Mesothelial cell of epicardium (in vitro differentiated cells): ENCODE measurements around the gene ARHGEF26. TPM values are rescaled to one million over a fixed set of nuclear protein-coding genes. Genes with fewer than 3 reads are reported as not detected.

Source experiments
- DNase-seq, 2 experiments: peaks; one replicate each; pipeline ENCODE4 v3.0.0; 2021; ENCODE audit warnings: low spot score in 2 of 2; ENCODE audit not compliant: unreplicated experiment in 2 of 2
- H3K27ac Mint-ChIP-seq: 2 replicates; pipeline ENCODE4 v1.8.0; 2021; ENCODE audit warnings: mixed read lengths
- H3K27me3 Mint-ChIP-seq: 2 replicates; pipeline ENCODE4 v1.8.0; 2021; ENCODE audit warnings: low read depth, mixed read lengths
- H3K36me3 Mint-ChIP-seq: 2 replicates; pipeline ENCODE4 v1.8.0; 2021; ENCODE audit warnings: mixed read lengths
- H3K4me1 Mint-ChIP-seq: 2 replicates; pipeline ENCODE4 v1.8.0; 2021; ENCODE audit warnings: mixed read lengths
- H3K4me3 Mint-ChIP-seq: 2 replicates; pipeline ENCODE4 v1.8.0; 2021; ENCODE audit warnings: mild to moderate bottlenecking, moderate library complexity, mixed read lengths
- H3K9me3 Mint-ChIP-seq: 2 replicates; pipeline ENCODE4 v1.8.0; 2021; ENCODE audit warnings: mixed read lengths
- CTCF ChIP-seq: fragments of 200-600 bp; sonication (generic); IDR thresholded peaks from one replicate; pipeline ENCODE4 v1.5.0; 2021; ENCODE audit warnings: antibody characterized with exemption; ENCODE audit not compliant: unreplicated experiment
- total RNA-seq: library from RNA; stranded (reverse); gene quantifications from 3 replicates; pipeline ENCODE4 v1.2.1, GENCODE V29; 2021

Gene ARHGEF26
- total RNA-seq, 1 donor from 2014 or later: 6.6 TPM

GRCh38 chr3:154119951-154120350 is 1.2 kb upstream of the ARHGEF26 start:
- Mint-ChIP-seq H3K4me1 (peaks cover 29% of the 10 kb centered on the region), H3K4me3 (peak overlapping the region; percentile 88), H3K27me3 (peaks cover 12% of the 10 kb centered on the region), H3K36me3 (no peaks in the 10 kb centered on the region), H3K27ac (no peak overlapping the region), H3K9me3 (no peaks in the 10 kb centered on the region)
- DNase-seq: no peak
- no peak for TF ChIP-seq CTCF

DNA sequence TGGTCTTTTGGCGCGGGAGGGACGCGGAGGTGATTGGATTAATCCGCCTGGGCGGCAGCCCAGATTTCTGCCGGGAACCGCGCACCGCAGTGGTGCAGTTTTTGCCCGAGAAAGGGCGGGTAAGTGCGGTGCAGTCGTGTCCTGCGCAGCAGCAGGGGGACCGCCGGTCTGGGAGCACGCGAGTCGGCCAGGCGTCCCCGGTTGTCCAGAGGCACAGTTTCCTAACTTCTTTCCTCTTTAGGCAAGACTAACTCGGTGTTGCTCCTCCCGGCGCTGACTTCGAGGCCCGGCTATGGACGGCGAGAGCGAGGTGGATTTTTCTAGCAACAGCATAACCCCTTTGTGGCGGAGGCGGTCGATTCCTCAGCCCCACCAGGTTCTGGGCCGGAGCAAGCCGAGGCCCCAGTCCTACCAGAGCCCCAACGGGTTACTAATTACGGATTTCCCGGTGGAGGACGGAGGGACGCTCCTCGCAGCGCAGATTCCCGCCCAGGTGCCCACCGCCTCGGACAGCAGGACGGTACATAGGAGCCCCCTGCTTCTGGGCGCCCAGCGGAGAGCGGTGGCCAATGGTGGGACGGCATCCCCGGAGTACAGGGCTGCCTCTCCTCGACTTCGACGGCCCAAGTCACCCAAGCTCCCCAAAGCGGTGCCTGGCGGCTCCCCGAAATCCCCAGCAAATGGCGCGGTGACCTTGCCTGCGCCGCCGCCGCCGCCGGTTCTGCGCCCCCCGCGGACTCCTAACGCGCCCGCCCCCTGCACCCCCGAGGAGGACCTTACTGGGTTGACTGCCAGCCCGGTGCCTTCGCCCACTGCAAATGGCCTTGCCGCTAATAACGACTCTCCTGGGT is 736 bp downstream of the ARHGEF26 start:
- no peak for TF ChIP-seq CTCF
- Mint-ChIP-seq H3K4me3 (peak overlapping the region; percentile 88), H3K36me3 (no peaks in the 10 kb centered on the region), H3K9me3 (no peaks in the 10 kb centered on the region), H3K4me1 (peaks cover 35% of the 10 kb centered on the region), H3K27me3 (peaks cover 12% of the 10 kb centered on the region), H3K27ac (peak overlapping the region; percentile 40)
- peak; percentile 31 to 67 for DNase-seq

- peak in 1 of 2 experiments; percentile 43 for DNase-seq
- peaks cover 35% of the 10 kb centered on the region for H3K4me1 Mint-ChIP-seq
- no peaks in the 10 kb centered on the region for H3K36me3 Mint-ChIP-seq
- TF ChIP-seq CTCF: no peak
- H3K27ac Mint-ChIP-seq: peak overlapping the region; percentile 9
- H3K27me3 Mint-ChIP-seq: peaks cover 12% of the 10 kb centered on the region
- H3K9me3 Mint-ChIP-seq: no peaks in the 10 kb centered on the region
- peak overlapping the region; percentile 88 for H3K4me3 Mint-ChIP-seq
These were observed 1.3 kb downstream of the ARHGEF26 start for GRCh38 chr3:154122552-154122911.

DNA sequence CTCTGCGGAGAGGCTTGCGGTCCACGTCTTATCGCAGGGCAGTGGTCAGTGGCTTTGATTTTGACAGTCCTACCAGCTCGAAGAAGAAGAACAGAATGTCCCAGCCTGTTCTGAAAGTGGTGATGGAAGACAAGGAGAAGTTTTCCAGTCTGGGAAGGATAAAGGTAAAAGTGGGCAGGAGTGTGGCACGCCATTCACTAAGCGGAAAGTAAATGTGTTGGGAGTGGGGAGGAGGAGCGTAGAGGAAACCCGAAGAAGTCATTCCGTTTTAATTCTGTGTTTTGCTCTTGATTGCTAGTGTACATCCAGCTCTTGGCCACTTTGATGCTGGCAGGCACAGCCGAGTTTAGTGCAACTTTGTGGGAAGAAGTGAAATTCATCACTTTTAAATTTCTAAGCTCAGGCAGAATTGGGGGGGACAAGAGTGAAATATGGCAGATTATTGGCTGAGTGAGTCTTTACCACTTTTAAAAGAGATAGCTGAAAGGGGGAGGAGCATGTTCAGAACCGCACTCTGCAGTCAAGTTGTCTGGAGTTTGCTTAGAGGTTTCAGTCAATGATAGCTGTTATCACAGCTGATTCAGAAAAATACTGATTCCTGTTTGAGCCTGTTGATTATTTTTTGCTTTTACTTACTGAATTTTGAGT is 1.8 kb downstream of the ARHGEF26 start:
- Mint-ChIP-seq H3K36me3 (no peaks in the 10 kb centered on the region), H3K27ac (peak overlapping the region; percentile 45), H3K9me3 (no peaks in the 10 kb centered on the region), H3K27me3 (peaks cover 12% of the 10 kb centered on the region), H3K4me3 (peak overlapping the region; percentile 88), H3K4me1 (peaks cover 35% of the 10 kb centered on the region)
- DNase-seq: no peak
- no peak for TF ChIP-seq CTCF

- peak overlapping the region; percentile 88 for H3K4me3 Mint-ChIP-seq
- peaks cover 35% of the 10 kb centered on the region for H3K4me1 Mint-ChIP-seq
- peaks cover 4% of the 10 kb centered on the region for H3K36me3 Mint-ChIP-seq
- TF ChIP-seq CTCF: no peak
- DNase-seq: no peak
- peak overlapping the region; percentile 42 for H3K27ac Mint-ChIP-seq
- H3K9me3 Mint-ChIP-seq: no peaks in the 10 kb centered on the region
- peaks cover 11% of the 10 kb centered on the region for H3K27me3 Mint-ChIP-seq
These were observed 2.7 kb downstream of the ARHGEF26 start for GRCh38 chr3:154123906-154124305.
